Sigmoid colon (tissue), 7 donors: ENCODE data around the gene CTBP2. TPM values are rescaled to one million over a fixed set of nuclear protein-coding genes. Genes with fewer than 3 reads are reported as not detected.

Source experiments
- DNase-seq: peaks from one replicate; pipeline ENCODE4 v3.0.0-alpha.2; 2019
- H3K27ac ChIP-seq, 4 donors: fragments of 200-600 bp; sonication (generic); one replicate each; pipeline ENCODE4 v1.5.1; 2016 to 2019; ENCODE audit warnings: mild to moderate bottlenecking in 1 of 4
- H3K27me3 ChIP-seq, 3 donors: fragments of 200-600 bp; sonication (generic); one replicate each; pipeline ENCODE4 v1.5.1; 2019; ENCODE audit warnings: mild to moderate bottlenecking in 1 of 3
- H3K36me3 ChIP-seq, 4 donors: fragments of 200-600 bp; sonication (generic); one replicate each; pipeline ENCODE4 v1.5.1; 2016 to 2019
- H3K4me1 ChIP-seq, 4 donors: fragments of 200-600 bp; sonication (generic); one replicate each; pipeline ENCODE4 v1.5.1; 2017 to 2019
- H3K4me3 ChIP-seq, 4 donors: fragments of 200-600 bp; sonication (generic); one replicate each; pipeline ENCODE4 v1.5.1; 2017 to 2019; ENCODE audit warnings: mild to moderate bottlenecking in 2 of 4, moderate library complexity in 1 of 4
- H3K9me3 ChIP-seq, 4 donors: fragments of 200-600 bp in 3 of 4; sonication (generic) in 3 of 4; one replicate each; pipeline versions ENCODE4 v1.5.1 to v1.6.1; 2013 to 2019
- EP300 ChIP-seq, 4 donors: sonication (generic); formaldehyde crosslinking; IDR thresholded peaks; one replicate each; pipeline ENCODE4 v1.6.1; 2017; ENCODE audit warnings: antibody characterized with exemption in 4 of 4
- POLR2A ChIP-seq, 2 donors: fragments of 450-650 bp; IDR thresholded peaks; one replicate each; pipeline ENCODE4 v1.6.1; 2016; ENCODE audit warnings: antibody characterized with exemption in 2 of 2, mild to moderate bottlenecking in 2 of 2, moderate library complexity in 2 of 2
- POLR2AphosphoS5 ChIP-seq, 4 donors: sonication (generic); formaldehyde crosslinking; IDR thresholded peaks; one replicate each; pipeline ENCODE4 v1.6.1; 2017; ENCODE audit warnings: antibody characterized with exemption in 4 of 4
- WGBS, 2 donors: extraction: QIAGEN DNeasy Blood & Tissue Kit; methylation state at CpG; one replicate each; pipeline ENCODE4 v1.1.7; 2013; 5-methylcytosine and 5-hydroxymethylcytosine counted together
- intact Hi-C: fragments of 100-400 bp; cut with DNase I; formaldehyde crosslinking; loops from one replicate; pipeline ENCODE4 v1.15.1; 2023
- polyA plus RNA-seq, 3 donors: library from polyadenylated mRNA; stranded (reverse); fragments of 200-250 nt; gene quantifications; one replicate each; pipeline ENCODE4 v1.2.3, GENCODE V29; 2013
- total RNA-seq, 4 donors: library from RNA; depleted of rRNA; stranded (reverse); fragments of >200 nt; gene quantifications; one replicate each; pipeline ENCODE4 v1.1.0, GENCODE V29; 2016
- TF ChIP-seq, protein P1 (sequence below), 4 experiments: fragments of 450-650 bp in 3 of 4; fragments of 200-600 bp in 1 of 4; IDR thresholded peaks; one replicate each; pipeline ENCODE4 v1.5.1; 2016 to 2019; ENCODE audit warnings: antibody characterized with exemption in 4 of 4, mild to moderate bottlenecking in 3 of 4, moderate library complexity in 2 of 4
- donor health status: healthy with polysubstance abuse.
- donor health status: Bipolar disorder and iron deficiency.
- donor health status: healthy.

The CTBP2 gene
- total and polyA plus RNA-seq, 7 donors, result 31.2 to 62.4 (median 52.0) TPM

DNA sequence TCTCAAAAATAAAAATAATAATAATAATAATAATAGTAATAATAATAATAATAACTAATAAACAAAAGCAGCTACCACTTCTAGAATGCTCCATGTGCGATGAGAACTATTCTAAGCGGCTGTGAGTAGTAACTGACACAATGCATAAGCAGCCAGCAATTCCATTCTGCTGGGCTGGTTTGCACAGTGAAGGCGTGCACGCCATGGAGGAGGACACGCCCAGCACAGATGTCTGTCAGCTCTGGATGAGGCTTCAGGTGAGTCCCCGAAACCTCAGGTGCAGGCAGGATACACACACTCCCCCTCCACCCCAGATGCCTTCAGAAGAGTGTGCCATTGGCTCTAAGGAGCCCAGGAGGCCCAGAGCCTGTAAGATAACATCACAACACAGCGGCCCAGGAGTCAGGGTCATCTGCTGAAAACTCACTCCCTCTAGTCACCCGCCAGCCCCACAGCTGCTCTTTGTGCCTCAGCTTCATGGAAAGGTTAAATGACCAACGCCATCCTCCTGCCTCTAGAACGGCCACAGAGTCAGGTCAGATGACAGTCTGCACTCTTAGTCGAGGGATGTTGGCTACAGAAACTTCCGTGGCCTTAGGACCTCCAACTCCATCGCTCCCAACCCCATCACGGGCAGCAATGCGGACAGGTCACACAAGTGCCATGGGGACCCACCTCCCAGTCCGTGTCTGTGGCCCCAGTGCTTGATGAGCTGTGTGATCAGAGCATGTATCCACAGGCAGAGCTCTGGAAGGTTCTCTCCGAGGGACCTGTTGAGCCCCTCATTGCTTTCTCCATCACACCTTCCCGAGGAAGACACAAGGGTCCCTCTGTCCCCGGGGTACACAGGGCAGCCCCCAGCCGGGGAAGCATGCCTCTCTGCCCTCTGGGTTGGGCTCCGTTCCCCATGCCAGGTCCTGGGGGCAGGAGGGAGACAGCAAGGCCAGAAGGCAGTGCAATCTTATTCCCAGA, 103.9 kb downstream of the CTBP2 start:
- H3K4me1 ChIP-seq, result peaks cover 0 to 84% (median 80%) of the 10 kb centered on the region in 4 donors

DNA sequence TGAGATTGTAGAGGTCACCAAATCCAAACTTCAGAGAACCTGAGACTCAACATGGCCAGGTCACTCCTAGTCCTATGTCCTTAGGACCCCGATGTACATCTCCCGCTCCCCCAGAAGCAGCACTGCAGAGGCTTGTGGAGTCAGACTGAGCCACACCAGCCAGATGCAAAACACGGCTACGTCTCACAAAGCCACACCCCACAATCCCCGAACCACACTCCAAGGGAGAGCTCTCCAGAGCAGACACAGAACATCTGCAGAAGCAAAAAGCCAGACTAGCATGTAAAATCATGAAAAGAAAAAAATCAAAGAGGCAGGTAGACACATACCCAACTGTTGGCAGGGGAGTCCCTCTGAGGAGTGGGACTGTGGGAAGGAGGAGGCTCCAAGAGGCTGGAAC, 104.9 kb downstream of the CTBP2 start:
- Histone ChIP-seq H3K9me3 (no peaks in the 10 kb centered on the region), H3K4me3 (no peak overlapping the region), H3K27ac (peak overlapping the region; percentile 78 to 96 (median 88)), H3K27me3 (no peaks in the 10 kb centered on the region), H3K36me3 (no peaks in the 10 kb centered on the region), H3K4me1 (peaks cover 0 to 74% (median 70%) of the 10 kb centered on the region in 4 donors)
- TF ChIP-seq EP300 (IDR thresholded peaks at IDR 0.05), result no peak
- TF ChIP-seq, protein P1, sequence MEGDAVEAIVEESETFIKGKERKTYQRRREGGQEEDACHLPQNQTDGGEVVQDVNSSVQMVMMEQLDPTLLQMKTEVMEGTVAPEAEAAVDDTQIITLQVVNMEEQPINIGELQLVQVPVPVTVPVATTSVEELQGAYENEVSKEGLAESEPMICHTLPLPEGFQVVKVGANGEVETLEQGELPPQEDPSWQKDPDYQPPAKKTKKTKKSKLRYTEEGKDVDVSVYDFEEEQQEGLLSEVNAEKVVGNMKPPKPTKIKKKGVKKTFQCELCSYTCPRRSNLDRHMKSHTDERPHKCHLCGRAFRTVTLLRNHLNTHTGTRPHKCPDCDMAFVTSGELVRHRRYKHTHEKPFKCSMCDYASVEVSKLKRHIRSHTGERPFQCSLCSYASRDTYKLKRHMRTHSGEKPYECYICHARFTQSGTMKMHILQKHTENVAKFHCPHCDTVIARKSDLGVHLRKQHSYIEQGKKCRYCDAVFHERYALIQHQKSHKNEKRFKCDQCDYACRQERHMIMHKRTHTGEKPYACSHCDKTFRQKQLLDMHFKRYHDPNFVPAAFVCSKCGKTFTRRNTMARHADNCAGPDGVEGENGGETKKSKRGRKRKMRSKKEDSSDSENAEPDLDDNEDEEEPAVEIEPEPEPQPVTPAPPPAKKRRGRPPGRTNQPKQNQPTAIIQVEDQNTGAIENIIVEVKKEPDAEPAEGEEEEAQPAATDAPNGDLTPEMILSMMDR (IDR thresholded peaks at IDR 0.05), result no peak
- TF ChIP-seq POLR2A (IDR thresholded peaks at IDR 0.05), result no peak
- no peak for TF ChIP-seq POLR2AphosphoS5 (IDR thresholded peaks at IDR 0.05)
- intact Hi-C loops, result loop anchor here (5.0 kb wide), 1 partner anchor 92 kb away; no protein-coding TSS in a partner anchor
- no peak for DNase-seq
- 73 to 80% methylated on average over 5 of the region's 5 CpGs for WGBS, 2 donors

More for the DNA sequence above, 103.9 kb downstream of the CTBP2 start:
- Histone ChIP-seq H3K9me3 (no peaks in the 10 kb centered on the region), H3K36me3 (no peaks in the 10 kb centered on the region), H3K27me3 (no peaks in the 10 kb centered on the region), H3K27ac (peak overlapping the region; percentile 78 to 96 (median 88)), H3K4me3 (no peak overlapping the region)
- DNase-seq, result no peak
- intact Hi-C loops, result loop anchor here (5.0 kb wide), 1 partner anchor 91 kb away; no protein-coding TSS in a partner anchor
- TF ChIP-seq POLR2AphosphoS5 (IDR thresholded peaks at IDR 0.05) (no peak), POLR2A (IDR thresholded peaks at IDR 0.05) (no peak), EP300 (IDR thresholded peaks at IDR 0.05) (no peak)
- TF ChIP-seq, protein P1 (IDR thresholded peaks at IDR 0.05), result no peak
- 66 to 76% methylated on average over 21 of the region's 21 CpGs for WGBS, 2 donors

DNA sequence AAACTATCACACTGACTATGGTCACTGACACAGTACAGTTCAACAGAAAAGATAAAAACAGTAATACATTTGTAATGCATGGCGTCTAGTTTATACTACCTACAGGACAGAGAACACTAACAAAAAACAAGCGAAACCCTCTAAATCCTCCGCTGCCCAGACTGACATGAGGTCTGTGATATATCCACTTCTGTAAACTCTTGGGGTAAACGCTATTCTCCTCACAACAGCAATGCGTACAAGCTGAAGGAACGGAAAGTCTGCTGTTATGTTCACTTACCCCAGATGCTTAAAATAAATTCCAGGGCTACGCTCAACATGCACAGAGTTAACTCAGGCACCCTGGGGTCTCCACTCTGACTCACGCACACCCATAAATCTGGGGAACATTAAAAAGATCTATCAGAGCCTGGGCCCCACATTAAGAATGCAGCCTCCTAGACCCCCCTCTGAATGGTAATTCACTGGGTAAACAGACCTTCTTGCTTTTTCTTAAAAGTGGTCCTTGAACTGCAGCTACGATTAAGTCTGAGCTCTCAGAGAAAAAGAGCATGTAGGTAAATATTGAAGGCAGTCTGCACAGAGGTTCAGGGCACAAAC, 105.6 kb downstream of the CTBP2 start:
- intact Hi-C loops, result loop anchor here (5.0 kb wide), 1 partner anchor 93 kb away; no protein-coding TSS in a partner anchor
- DNase-seq, result no peak
- H3K36me3 ChIP-seq, result no peaks in the 10 kb centered on the region
- H3K27me3 ChIP-seq, result no peaks in the 10 kb centered on the region
- peak overlapping the region; percentile 78 to 96 (median 88) for H3K27ac ChIP-seq
- H3K4me3 ChIP-seq, result no peak overlapping the region
- TF ChIP-seq, protein P1 (IDR thresholded peaks at IDR 0.05), result no peak
- TF ChIP-seq POLR2AphosphoS5 (IDR thresholded peaks at IDR 0.05) (peak in 3 of 4 donors; percentile 46 to 68 (median 51)), EP300 (IDR thresholded peaks at IDR 0.05) (peak in 2 of 4 donors; percentile 30 to 44)
- no peaks in the 10 kb centered on the region for H3K9me3 ChIP-seq
- H3K4me1 ChIP-seq, result peaks cover 0 to 72% (median 66%) of the 10 kb centered on the region in 4 donors
- WGBS, 2 donors, result 81 to 89% methylated on average over 9 of the region's 9 CpGs

DNA sequence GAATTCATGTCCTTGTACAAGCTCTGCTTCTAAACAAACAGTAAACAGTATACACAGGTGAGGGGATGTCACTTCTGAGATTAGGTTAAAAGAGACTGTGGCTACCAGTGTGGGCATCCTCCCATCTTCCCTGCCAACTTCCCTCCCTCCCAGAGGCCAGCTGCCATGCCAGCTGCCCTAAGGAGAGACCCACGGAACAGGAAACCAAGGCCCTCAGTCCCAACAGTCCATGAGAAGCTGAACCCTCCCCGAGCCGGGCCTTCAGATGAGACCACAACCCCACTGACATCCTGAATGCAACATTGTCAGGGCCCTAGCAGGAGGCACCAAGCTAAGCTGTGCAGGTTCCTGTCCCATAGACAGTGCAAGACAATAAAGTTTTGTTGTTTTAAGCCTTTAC, 106.1 kb downstream of the CTBP2 start:
- Histone ChIP-seq H3K4me1 (peaks cover 0 to 72% (median 66%) of the 10 kb centered on the region in 4 donors), H3K9me3 (no peaks in the 10 kb centered on the region), H3K4me3 (no peak overlapping the region), H3K27ac (peak overlapping the region in 3 of 4 donors; percentile 78 to 96 (median 84)), H3K36me3 (no peaks in the 10 kb centered on the region), H3K27me3 (no peaks in the 10 kb centered on the region)
- intact Hi-C loops, result no loop called here
- TF ChIP-seq POLR2A (IDR thresholded peaks at IDR 0.05) (no peak), EP300 (IDR thresholded peaks at IDR 0.05) (no peak), POLR2AphosphoS5 (IDR thresholded peaks at IDR 0.05) (no peak)
- TF ChIP-seq, protein P1 (IDR thresholded peaks at IDR 0.05), result no peak
- no peak for DNase-seq
- 88 to 93% methylated on average over 3 of the region's 3 CpGs for WGBS, 2 donors
